HG03442 (cell line): ENCODE data around the gene MSH3.
"Not testable (repeated sequence)": the region's sequence is repeated elsewhere in the genome, so short reads cannot be mapped to it uniquely, and the experiment has no call there.

Source experiments
- ATAC-seq: cut with Tn5 transposase; IDR thresholded peaks from one replicate; pipeline ENCODE4 v1.9.1; 2021; ENCODE audit warnings: mild to moderate bottlenecking, moderate library complexity; ENCODE audit not compliant: unreplicated experiment

MSH3 gene

GRCh38 chr5:80705216-80705769, 50.8 kb downstream of the MSH3 start:
- no peak for ATAC-seq

DNA sequence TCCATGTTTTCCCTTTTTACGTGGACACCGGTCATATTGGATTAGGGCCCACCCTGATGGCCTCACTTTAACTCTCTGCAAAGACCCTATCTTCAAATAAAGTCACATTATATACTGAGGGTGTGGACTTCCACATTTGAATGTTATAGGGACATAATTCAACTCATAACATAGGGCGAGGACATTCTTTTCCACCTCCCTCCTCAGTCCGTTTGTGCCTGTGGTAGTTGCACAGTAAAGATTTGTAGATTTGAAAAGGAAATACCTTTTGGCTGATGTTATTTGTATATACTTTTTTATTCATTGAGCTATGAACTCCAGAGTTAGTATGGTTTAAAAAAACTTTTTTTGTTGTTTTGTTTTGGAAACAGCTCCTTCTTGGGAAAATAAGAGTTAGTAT, 51.3 kb downstream of the MSH3 start:
- ATAC-seq: no peak

DNA sequence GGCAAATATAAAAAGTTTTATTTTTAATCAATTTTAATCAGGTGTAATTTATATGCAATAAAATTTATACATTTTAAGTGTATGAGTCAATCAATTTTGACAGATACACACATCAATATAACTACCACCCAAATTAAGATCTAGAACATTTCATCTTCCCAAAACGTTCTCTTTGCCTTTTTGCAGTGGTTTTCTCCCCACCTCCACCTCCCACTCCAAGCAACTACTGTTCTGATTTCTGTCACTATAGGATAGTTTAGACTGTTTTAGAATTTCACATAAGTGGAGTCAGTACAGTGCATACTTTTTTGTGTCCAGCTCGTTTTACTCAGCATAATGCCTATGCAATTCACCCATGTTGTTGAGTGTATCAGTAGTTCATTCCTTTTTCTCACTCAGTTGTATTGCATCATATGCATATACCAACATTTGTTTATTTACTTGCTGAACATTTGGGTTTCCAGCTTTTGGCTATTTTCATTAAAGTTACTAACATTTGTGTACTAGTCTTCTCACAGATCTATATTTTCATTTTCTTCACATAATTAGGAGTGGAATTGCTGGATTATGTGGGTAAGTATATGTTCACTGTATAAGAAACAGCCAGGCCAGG, 52.5 kb downstream of the MSH3 start:
- ATAC-seq: no peak

DNA sequence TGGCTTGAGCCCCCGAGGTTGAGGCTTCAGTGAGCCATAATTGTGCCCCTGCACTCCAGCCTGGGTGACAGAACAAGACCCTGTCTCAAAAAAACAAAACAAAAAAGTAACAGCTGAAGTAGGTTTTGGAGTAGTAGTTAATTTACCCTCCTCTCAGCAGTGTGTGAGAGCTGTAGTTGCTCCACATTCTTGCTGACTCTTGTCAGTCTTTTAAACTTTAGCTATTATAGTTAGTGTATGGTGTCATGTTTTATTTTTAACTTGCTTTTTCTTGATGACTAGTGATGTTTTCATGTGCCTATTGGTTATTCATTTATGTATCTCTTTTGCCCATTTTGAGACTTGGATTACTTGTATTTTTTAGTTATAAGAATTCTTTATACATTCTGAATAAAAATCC, 53.2 kb downstream of the MSH3 start:
- ATAC-seq: no peak

- ATAC-seq: no peak
Measured at GRCh38 chr5:80711216-80711615, 56.8 kb downstream of the MSH3 start.

DNA sequence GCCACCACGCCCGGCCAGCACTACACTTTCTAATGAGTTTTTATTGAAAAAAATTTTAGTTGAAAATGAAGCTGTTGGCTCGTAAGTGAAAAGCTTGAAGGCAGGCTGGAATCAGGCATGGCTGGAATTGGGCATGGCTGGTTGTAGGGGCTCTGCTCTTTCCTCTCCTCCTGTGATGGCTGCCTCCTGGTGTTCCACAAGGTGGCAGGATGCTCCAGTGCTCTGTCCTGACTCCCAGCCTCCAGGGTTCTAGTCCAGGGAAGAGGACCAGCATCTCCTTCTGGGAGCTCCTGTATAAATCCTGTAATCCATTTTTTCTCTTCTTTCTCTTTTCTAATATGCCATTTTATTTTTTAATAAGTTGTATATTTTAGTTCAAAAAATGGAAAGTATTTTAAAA, 57.5 kb downstream of the MSH3 start:
- no peak for ATAC-seq

DNA sequence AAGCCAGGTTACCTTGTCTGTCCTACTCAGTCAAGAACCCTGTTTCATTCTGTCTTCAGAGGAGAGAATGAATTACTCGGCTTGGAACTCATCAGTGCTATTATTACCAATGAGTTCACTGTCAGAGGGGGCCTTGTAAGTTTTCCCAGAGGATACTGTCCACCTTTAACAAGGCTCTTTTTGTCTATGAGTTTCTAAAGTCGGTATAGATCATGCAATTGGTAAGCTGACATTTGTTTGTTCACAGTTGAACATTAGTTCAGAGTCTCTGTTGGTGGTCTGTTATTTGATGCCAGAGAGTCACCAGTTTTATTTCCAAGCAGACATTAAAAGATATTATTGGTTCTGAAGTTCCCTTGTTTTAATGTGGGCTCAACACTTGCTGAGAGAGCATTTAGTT, 58.5 kb downstream of the MSH3 start:
- no peak for ATAC-seq

DNA sequence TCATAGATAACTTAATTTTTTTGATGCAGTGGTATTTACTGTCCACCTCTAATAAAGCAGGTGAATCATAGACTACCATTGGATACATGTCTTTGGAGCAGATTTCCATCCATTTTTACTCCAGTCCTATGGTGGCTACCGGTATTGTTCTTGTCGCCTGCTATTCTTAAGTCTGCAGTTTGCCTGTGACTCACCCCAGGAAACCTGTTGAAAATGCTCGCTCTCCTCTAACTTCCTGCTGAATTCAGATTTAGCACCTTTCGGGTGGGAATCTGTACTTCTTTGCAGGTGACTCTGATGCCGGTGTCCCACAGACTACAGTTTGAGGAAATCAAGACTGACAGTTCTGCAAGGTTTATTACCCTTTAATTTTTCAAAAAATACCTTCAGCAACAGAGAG, 59.2 kb downstream of the MSH3 start:
- ATAC-seq: no peak

DNA sequence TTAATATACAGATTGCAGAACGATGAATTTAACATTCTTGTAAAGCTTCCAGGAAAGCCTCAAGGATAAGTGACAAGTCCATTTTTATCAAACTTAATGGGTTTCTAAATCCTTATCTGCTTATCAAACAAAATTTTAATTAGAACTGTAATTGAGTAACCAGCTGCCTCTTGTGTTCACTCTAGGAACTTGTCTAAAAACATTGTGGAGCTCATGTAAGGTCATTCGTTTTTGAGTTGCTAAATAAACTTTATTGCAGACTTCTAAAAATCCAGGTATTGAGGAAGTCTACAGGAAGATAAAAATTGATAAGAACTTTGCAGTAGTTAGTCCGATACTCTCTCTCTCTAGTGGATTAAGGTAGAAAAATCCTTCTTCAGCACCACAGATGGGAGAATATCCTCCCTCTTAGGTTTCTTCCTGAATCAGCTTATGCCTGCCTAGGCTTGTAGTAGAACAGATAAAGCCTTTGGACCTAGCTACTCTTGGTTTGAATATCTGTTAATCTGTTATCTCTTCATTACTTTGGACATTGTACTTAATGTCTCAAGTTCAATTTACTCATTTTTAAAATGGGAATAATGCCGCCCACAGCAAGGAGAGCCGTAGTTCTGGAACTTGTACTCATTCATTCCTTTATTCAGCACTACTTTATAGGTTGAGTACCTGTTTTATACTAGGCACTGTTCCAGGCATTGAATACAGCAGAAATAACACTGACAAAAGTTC, 60.3 kb downstream of the MSH3 start:
- ATAC-seq: no peak

GRCh38 chr5:80715887-80716286, 61.4 kb downstream of the MSH3 start:
- no peak for ATAC-seq

- ATAC-seq: no peak
Measured at GRCh38 chr5:80720181-80720580, 65.7 kb downstream of the MSH3 start.

- ATAC-seq: no peak
Measured at GRCh38 chr5:80722916-80723315, 68.5 kb downstream of the MSH3 start.

GRCh38 chr5:80725446-80725845, 71.0 kb downstream of the MSH3 start:
- ATAC-seq: no peak

GRCh38 chr5:80736730-80737129, 82.3 kb downstream of the MSH3 start:
- no peak for ATAC-seq

DNA sequence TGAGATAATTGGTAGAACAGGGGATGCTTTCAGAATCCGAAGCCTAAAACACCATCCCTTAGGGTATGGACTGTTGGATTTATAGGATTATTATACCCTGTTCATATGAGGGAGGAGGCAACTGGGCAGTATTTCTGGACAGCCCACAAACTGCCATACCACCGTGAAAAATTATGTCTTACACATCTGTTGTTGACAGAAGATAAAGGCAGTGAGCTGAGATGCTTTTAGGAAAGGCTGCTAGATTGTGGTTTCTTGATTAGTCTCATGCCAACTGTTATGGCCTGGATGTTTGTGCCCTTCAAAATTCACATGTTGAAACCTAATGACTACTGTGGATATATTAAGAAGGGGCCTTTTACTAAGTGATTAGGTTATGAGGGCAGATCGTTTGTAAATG, 84.0 kb downstream of the MSH3 start:
- ATAC-seq: no peak

DNA sequence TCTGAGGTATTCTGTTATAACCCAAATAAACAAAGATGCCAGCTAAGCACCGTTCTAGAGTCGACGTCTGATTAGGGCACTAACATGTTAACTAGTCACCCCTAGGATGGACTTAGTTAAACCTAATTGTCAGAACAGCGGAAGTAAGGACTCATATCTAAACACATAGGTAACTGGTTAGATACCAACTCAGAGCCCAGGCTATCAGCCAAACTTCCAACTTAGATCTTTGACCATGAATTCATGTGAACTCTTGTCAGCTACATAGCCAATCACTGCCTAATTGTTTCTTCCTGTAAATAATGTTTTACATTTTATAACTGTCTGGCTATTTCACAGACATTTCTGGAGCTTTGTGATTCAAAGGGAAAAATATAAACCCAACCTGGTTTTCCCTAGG, 84.6 kb downstream of the MSH3 start:
- ATAC-seq: no peak

DNA sequence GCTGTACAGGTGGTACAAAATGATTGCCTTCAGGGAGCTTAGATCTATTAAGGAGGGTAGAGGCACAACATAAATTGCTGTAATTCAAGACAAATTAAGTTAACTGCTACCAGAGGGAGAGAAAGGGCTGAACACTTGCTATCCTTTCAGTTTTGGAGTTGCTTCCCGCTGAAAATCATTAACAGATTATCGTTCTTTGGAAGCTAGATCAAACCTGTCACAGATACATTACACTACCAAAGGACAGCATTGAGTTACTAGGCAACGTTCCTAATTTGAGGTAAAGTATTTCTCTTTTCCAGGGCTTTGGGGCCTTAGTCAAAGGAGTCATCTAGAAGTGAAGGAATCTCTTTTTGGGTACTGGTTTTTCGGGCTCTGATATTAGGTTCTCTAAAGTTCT, 85.0 kb downstream of the MSH3 start:
- ATAC-seq: no peak

GRCh38 chr5:80739898-80740297, 85.4 kb downstream of the MSH3 start:
- no peak for ATAC-seq

- not testable (repeated sequence) for ATAC-seq
Measured at GRCh38 chr5:80740488-80740887, 86.0 kb downstream of the MSH3 start.

- no peak for ATAC-seq
Measured at GRCh38 chr5:80740999-80741398, 86.5 kb downstream of the MSH3 start.

DNA sequence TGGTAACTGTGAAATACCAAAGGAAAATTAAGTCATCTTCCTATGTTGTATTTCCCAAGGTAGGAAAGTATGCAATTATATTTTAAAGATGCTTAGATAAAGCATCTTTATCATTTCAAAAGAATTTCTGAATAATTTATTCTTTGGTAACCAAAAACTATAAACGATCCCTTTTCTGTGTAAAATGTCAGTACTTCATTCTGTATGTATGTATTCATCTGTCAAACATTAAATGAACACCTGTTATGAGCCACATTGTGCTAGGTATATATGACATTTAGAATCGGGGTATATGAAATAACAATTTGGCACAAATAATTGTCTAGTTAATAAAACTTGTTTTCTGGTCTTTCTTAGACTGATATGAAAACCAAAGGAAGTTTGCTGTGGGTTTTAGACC, 89.7 kb downstream of the MSH3 start:
- ATAC-seq: no peak

GRCh38 chr5:80745490-80745889, 91.0 kb downstream of the MSH3 start:
- ATAC-seq: no peak

GRCh38 chr5:80747922-80748321, 93.5 kb downstream of the MSH3 start:
- ATAC-seq: no peak
